ENCODE measurements around the gene TNK1.
"Not testable (repeated sequence)": the region's sequence is repeated elsewhere in the genome, so short reads cannot be mapped to it uniquely, and the experiment has no call there.

- TF ChIP-seq POLR2AphosphoS5 (IDR thresholded peaks at IDR 0.05); CTCF (IDR thresholded peaks at IDR 0.05); EP300 (IDR thresholded peaks at IDR 0.05; ENCODE audit: low read depth): not testable (repeated sequence)
These were observed 43.3 kb upstream of the TNK1 start for GRCh38 chr17:7337600-7337999.

Data from transverse colon (tissue), 4 donors.